GM12801 (cell line): ENCODE data around the gene PDZD2.

Experiments used
- CTCF ChIP-seq: IDR thresholded peaks from one replicate; pipeline ENCODE4 v1.5.1; 2011; ENCODE audit warnings: control low read depth; ENCODE audit not compliant: insufficient read length; ENCODE audit errors: extremely low read depth

Gene PDZD2

GRCh38 chr5:31759925-31760324 is 121.0 kb downstream of the PDZD2 start:
- no peak for TF ChIP-seq CTCF

DNA sequence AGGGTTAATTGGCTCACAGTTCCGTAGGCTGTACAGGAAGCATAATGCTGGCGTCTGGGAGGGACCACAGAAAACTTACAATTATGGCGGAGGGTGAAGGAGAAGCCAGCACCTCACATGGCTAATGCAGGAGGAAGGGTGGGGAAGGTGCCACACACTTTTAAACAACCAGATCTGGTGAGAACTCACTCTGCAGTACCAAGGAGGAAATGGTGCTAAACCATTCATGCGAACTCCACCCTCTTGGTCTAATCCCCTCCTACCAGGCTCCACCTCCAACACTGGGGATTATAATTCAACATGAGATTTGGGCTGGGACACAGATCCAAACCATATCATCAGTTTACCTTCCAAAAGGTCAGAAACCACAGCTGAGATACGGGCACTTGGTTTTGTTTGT is 122.9 kb downstream of the PDZD2 start:
- TF ChIP-seq CTCF, result no peak

GRCh38 chr5:31763424-31763823 is 124.5 kb downstream of the PDZD2 start:
- TF ChIP-seq CTCF, result no peak

GRCh38 chr5:31767335-31768031 is 128.6 kb downstream of the PDZD2 start:
- TF ChIP-seq CTCF, result no peak

DNA sequence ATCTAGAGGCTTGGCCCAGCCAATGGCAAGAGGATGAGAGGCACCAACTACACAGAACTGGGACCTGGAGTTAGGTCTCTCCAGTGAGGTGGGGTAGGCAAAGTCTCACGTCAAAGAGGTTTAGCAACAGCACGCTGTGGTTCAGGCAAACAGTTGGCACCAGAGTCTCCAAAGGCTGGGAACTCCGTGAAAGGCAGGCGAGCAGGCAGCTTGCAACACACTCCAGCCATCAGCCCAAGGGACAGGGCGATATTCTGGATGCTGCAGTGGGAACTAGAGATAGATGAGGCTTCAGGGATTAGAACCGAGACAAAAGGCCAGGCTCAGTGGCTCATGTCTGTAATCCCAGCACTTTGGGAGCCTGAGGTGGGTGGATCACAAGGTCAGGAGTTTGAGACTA is 129.1 kb downstream of the PDZD2 start:
- TF ChIP-seq CTCF, result no peak

DNA sequence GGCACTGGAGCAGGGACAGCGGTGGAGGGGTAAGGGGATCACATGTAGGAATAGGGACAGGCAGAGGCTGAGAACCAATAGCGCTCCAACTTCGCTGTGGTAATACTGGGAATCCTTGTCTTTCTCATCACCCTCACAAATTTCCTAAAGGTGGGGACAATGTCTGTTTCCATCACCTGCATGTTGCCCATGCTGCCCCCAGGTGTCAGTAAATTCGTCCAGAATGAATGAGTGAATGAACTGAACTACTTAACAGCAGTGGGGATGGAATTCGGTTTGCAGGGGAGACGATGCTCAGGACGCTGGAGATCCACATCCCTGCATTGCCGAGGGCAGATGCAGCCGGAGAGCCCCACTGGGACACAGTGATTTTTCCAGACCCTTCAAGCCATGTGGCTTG is 129.9 kb downstream of the PDZD2 start:
- TF ChIP-seq CTCF, result no peak

- no peak for TF ChIP-seq CTCF
Measured at GRCh38 chr5:31769530-31769929, 130.6 kb downstream of the PDZD2 start.
